ENCODE data around the gene SLC13A1.

GRCh38 chr7:123204206-123204835, 4.6 kb upstream of the SLC13A1 start:
- TF ChIP-seq SRF (IDR thresholded peaks at IDR 0.05; ENCODE audit: low read depth) = no peak
- no peak for TF ChIP-seq CTCF (IDR thresholded peaks at IDR 0.05 in 2 of 3, conservative IDR thresholded peaks at IDR 0.05 in 1 of 3; ENCODE audit: borderline replicate concordance in 1 of 3, insufficient read depth in 1 of 3, low read depth in 2 of 3, low read length in 2 of 3)
- no peak for TF ChIP-seq EZH2phosphoT487 (IDR thresholded peaks at IDR 0.05; ENCODE audit: borderline replicate concordance)
- no peak for TF ChIP-seq POLR2A (IDR thresholded peaks at IDR 0.05; ENCODE audit: borderline replicate concordance, extremely low read depth, insufficient read depth, insufficient read length)
- no peak for TF ChIP-seq ZNF274 (IDR thresholded peaks at IDR 0.05; ENCODE audit: low read depth, low read length)
- no peak for TF ChIP-seq POLR2AphosphoS5 (IDR thresholded peaks at IDR 0.05; ENCODE audit: low read depth, low read length)
- no peak for TF ChIP-seq YY1 (IDR thresholded peaks at IDR 0.05; ENCODE audit: extremely low read depth, insufficient replicate concordance, low read depth, low read length)
- no peak for TF ChIP-seq MAX (IDR thresholded peaks at IDR 0.05)
- TF ChIP-seq ZFX (IDR thresholded peaks at IDR 0.05) = no peak
- no peak for TF ChIP-seq JUND (IDR thresholded peaks at IDR 0.05)
- TF ChIP-seq EZH2 (IDR thresholded peaks at IDR 0.05) = no peak
- no peak for TF ChIP-seq CEBPB (IDR thresholded peaks at IDR 0.05; ENCODE audit: low read depth)
- TF ChIP-seq SP1 (IDR thresholded peaks at IDR 0.05; ENCODE audit: low read depth) = no peak
- no peak for TF ChIP-seq REST (IDR thresholded peaks at IDR 0.05; ENCODE audit: low read depth)

All from HCT116 (cell line).